ENCODE measurements around the gene EFNA2. TPM values are rescaled to one million over a fixed set of nuclear protein-coding genes. Genes with fewer than 3 reads are reported as not detected.

EFNA2 gene
- total and polyA plus RNA-seq, 8 donors: 0.15 to 21.1 (median 0.55) TPM; not detected in 5

DNA sequence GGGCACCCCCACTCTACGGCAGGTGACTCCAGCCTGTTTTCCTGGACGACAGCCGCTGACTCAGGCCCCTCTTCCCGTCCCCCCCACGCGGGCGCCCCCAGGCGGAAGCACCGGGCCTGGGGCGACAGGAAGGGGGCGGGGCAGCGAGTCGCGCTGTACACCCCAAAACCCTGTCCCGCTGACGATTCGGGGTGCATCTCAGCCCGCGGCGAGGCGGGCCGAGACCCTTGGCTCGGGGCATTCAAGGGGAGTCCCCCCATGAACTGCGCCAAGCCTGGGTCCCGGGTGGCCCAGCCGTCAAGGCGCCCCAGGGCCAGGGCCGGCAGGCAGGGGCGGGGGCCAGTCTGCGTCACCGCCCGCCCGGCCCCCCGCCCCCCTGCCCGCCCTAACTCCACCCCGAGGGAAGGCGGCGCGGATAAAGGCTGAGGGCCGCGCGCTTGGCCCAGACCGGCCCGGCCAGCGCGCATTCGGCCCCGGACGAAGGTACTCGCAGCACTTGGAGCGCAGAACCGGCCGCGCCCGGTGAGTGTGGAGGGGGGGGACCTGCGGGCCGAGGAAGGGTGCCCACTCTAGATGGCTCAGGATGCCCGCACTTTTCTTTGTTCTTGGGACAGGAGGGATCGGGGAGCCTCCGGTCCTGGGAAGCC, 37.4 kb upstream of the EFNA2 start, which contains the start of gene MIDN:
Gene MIDN, plus strand, starts transcription at position 445 of the 647 bp plus-strand sequence. CDS start 1,714 bp downstream, outside the sequence.
- H3K4me1 ChIP-seq: peaks cover 60 to 74% (median 66%) of the 10 kb centered on the region in 4 donors
- DNase-seq: peak; percentile 90 to 94

DNA sequence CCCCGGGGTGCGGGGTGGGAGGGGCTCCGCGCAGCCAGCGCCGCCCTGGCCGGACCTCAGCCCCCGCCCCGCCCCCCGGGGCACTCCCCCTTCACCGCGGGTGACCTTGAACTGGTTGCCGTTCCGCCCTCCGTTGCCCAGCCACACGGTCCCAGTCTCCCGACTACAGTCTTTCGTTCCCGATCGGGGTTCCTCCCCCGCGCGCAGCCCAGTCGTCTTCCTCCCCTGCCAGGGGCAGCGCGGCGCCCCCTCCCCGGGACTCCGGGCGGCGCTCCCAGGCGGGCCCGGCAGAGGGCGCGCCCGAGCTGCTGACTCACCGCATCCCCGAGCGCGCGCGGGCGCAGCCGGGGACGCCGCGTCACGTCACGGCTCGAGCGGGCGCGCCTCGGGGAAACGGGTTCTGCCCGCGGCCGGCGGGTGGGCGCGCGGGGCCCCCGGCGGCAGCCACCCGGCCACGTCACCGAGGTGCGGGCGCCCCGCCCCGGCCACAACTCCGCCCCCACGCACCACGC, 36.8 kb upstream of the EFNA2 start:
- peaks cover 10 to 27% (median 16%) of the 10 kb centered on the region in 4 donors for H3K36me3 ChIP-seq

More for the DNA sequence above, 37.4 kb upstream of the EFNA2 start, which contains the start of gene MIDN:
- peak within 1 kb of the TSS; percentile 95 to 100 (median 100) for H3K27ac ChIP-seq
- peak within 1 kb of the TSS; percentile 68 to 94 (median 84) for H3K4me3 ChIP-seq
- intact Hi-C loops (cut with DNase I; ENCODE audit: low total_unique reads): no loop called here
- no peaks in the 10 kb centered on the region for H3K27me3 ChIP-seq
- peak; percentile 32 for TF ChIP-seq EP300 (IDR thresholded peaks at IDR 0.05)
- TF ChIP-seq POLR2A (IDR thresholded peaks at IDR 0.05): peak in 2 of 4 donors; percentile 69 to 70
- peak; percentile 70 to 96 (median 94) for TF ChIP-seq POLR2AphosphoS5 (IDR thresholded peaks at IDR 0.05)
- TF ChIP-seq, protein P1, sequence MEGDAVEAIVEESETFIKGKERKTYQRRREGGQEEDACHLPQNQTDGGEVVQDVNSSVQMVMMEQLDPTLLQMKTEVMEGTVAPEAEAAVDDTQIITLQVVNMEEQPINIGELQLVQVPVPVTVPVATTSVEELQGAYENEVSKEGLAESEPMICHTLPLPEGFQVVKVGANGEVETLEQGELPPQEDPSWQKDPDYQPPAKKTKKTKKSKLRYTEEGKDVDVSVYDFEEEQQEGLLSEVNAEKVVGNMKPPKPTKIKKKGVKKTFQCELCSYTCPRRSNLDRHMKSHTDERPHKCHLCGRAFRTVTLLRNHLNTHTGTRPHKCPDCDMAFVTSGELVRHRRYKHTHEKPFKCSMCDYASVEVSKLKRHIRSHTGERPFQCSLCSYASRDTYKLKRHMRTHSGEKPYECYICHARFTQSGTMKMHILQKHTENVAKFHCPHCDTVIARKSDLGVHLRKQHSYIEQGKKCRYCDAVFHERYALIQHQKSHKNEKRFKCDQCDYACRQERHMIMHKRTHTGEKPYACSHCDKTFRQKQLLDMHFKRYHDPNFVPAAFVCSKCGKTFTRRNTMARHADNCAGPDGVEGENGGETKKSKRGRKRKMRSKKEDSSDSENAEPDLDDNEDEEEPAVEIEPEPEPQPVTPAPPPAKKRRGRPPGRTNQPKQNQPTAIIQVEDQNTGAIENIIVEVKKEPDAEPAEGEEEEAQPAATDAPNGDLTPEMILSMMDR (IDR thresholded peaks at IDR 0.05): peak in 1 of 7 experiments; percentile 20
- H3K9me3 ChIP-seq: no peaks in the 10 kb centered on the region
- WGBS, 5 donors: 0 to 1% (median 1%) methylated on average over 29 to 60 of the region's 60 CpGs; no CpG with 5 or more reads in 1 of the 5 donors
- peaks cover 9 to 25% (median 15%) of the 10 kb centered on the region in 4 donors for H3K36me3 ChIP-seq

DNA sequence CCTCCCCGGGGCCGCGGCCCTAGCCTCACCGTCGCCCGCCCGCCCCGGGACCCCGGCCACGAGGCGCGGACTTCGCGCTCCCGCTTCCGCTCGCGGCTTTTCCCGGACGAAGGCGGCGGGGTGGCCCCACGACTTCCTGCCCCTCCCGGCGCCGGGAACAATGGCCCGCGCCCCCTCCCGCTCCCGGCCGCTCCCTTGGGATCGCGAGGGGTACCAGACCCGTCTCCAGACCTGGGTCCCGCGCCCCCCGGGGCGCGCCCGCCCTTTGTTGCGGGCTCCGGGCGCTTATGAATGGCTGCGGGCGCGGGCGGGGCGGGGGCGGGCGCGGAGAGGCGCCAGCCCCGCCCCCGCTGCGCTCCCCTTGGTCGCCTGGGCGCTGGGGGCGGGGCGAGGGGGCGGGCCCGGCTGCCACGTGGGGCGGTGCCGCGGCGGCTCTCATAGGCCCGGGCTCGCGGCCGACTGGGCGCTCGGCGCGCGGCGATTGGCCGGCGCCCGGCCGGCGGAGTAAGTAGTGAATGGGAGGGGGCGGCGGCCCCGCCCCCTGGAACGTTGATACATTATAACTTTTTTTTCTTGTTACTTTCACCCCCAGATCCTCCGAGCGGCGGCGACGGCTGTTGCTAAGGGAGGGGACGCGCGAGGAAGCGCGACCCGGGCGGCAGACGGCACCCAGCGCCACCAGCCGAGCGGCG, 36.2 kb upstream of the EFNA2 start:
- Histone ChIP-seq H3K9me3 (no peaks in the 10 kb centered on the region), H3K36me3 (peaks cover 16 to 28% (median 22%) of the 10 kb centered on the region in 4 donors), H3K27ac (peak overlapping the region; percentile 95 to 100 (median 100)), H3K4me1 (peaks cover 61 to 74% (median 66%) of the 10 kb centered on the region in 4 donors), H3K4me3 (peak overlapping the region; percentile 68 to 94 (median 84)), H3K27me3 (no peaks in the 10 kb centered on the region)
- WGBS, 5 donors: 0 to 1% (median 0%) methylated on average over 25 to 102 of the region's 102 CpGs
- no peak for TF ChIP-seq EP300 (IDR thresholded peaks at IDR 0.05)
- TF ChIP-seq POLR2AphosphoS5 (IDR thresholded peaks at IDR 0.05): peak; percentile 79 to 99 (median 96)
- peak in 2 of 4 donors; percentile 36 to 55 for TF ChIP-seq POLR2A (IDR thresholded peaks at IDR 0.05)
- TF ChIP-seq, protein P1 (IDR thresholded peaks at IDR 0.05): no peak
- intact Hi-C loops (cut with DNase I; ENCODE audit: low total_unique reads): no loop called here
- DNase-seq: peak; percentile 98

More for the DNA sequence above, 36.8 kb upstream of the EFNA2 start:
- WGBS, 5 donors: 0 to 1% (median 0%) methylated on average over 2 to 70 of the region's 74 CpGs
- H3K27me3 ChIP-seq: no peaks in the 10 kb centered on the region
- peak overlapping the region; percentile 68 to 94 (median 84) for H3K4me3 ChIP-seq
- peak; percentile 80 to 93 for DNase-seq
- TF ChIP-seq, protein P1 (IDR thresholded peaks at IDR 0.05): peak in 5 of 7 experiments; percentile 73 to 94 (median 77)
- no peak for TF ChIP-seq EP300 (IDR thresholded peaks at IDR 0.05)
- no peak for TF ChIP-seq POLR2AphosphoS5 (IDR thresholded peaks at IDR 0.05)
- H3K9me3 ChIP-seq: no peaks in the 10 kb centered on the region
- intact Hi-C loops (cut with DNase I; ENCODE audit: low total_unique reads): no loop called here
- peak overlapping the region; percentile 95 to 100 (median 100) for H3K27ac ChIP-seq
- peaks cover 60 to 74% (median 66%) of the 10 kb centered on the region in 4 donors for H3K4me1 ChIP-seq

DNA sequence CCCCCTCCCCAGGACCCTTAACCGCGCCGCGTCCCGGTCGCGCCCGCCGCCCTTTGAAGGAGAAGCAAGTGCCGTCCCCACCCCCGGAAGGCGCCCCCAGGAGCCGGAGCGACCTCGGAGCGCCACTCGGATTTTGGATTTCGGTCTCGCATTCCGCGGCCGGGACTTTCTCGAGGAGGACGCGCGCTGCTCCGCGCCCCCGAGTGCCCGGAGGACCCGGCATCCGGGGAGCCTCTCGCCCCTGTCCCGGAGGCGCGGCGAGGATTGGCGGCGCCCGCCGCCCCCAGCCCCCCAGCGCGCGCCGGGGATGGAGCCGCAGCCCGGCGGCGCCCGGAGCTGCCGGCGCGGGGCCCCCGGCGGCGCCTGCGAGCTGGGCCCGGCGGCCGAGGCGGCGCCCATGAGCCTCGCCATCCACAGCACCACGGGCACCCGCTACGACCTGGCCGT, 35.7 kb upstream of the EFNA2 start:
- Histone ChIP-seq H3K27ac (peak overlapping the region; percentile 80 to 100 (median 100)), H3K9me3 (no peaks in the 10 kb centered on the region), H3K36me3 (peaks cover 21 to 34% (median 28%) of the 10 kb centered on the region in 4 donors), H3K4me1 (peaks cover 61 to 74% (median 66%) of the 10 kb centered on the region in 4 donors), H3K4me3 (peak overlapping the region; percentile 68 to 94 (median 84)), H3K27me3 (no peaks in the 10 kb centered on the region)
- WGBS, 5 donors: 0 to 3% (median 0%) methylated on average over 12 to 66 of the region's 67 CpGs
- intact Hi-C loops (cut with DNase I; ENCODE audit: low total_unique reads): no loop called here
- no peak for DNase-seq
- no peak for TF ChIP-seq EP300 (IDR thresholded peaks at IDR 0.05)
- no peak for TF ChIP-seq POLR2AphosphoS5 (IDR thresholded peaks at IDR 0.05)
- peak in 1 of 4 donors; percentile 64 for TF ChIP-seq POLR2A (IDR thresholded peaks at IDR 0.05)

Measured in stomach (tissue), 9 donors.